Pancreas (tissue), 10 donors: ENCODE measurements around the gene UBQLN4. TPM values are rescaled to one million over a fixed set of nuclear protein-coding genes. Genes with fewer than 3 reads are reported as not detected.

ENCODE experiments used
- ATAC-seq, 4 donors: fragments of 200-7000 bp; cut with Tn5 transposase; one replicate each; pipeline versions ENCODE4 v1.8.0 to v1.9.1; 2020; ENCODE audit warnings: mild to moderate bottlenecking in 4 of 4, moderate library complexity in 4 of 4
- DNase-seq, 6 donors: peaks; one replicate each; pipeline ENCODE4 v3.0.0-alpha.2; 2020
- FAIRE-seq: peaks from 2 replicates; lab custom pipeline; 2012; peaks lifted over from hg19 to GRCh38; lab: Jason Lieb, UNC
- H3K27ac ChIP-seq, 4 donors: fragments of 200-600 bp; sonication (generic); 1 replicate in 3 of 4; 2 replicates in 1 of 4; pipeline versions ENCODE4 v1.5.0 to v1.8.0; 2020
- H3K27me3 ChIP-seq, 4 donors: fragments of 200-600 bp; one replicate each; pipeline ENCODE4 v1.8.0; 2021
- H3K36me3 ChIP-seq, 3 donors: fragments of 200-600 bp; sonication (generic) in 1 of 3; one replicate each; pipeline versions ENCODE4 v1.5.0 to v1.8.0; 2020 to 2021
- H3K4me1 ChIP-seq, 3 donors: fragments of 200-600 bp; one replicate each; pipeline ENCODE4 v1.8.0; 2021
- H3K4me3 ChIP-seq, 4 donors: fragments of 200-600 bp; sonication (generic) in 2 of 4; one replicate each; pipeline versions ENCODE4 v1.5.0 to v1.8.0; 2020 to 2021
- H3K9me3 ChIP-seq, 4 donors: fragments of 200-600 bp; one replicate each; pipeline ENCODE4 v1.8.0; 2021
- CTCF ChIP-seq, 4 donors: fragments of 200-600 bp; sonication (generic) in 3 of 4; IDR thresholded peaks; one replicate each; pipeline versions ENCODE4 v1.5.0 to v1.8.0; 2021; ENCODE audit warnings: antibody characterized with exemption in 4 of 4
- WGBS, 2 donors: extraction: QIAGEN DNeasy Blood & Tissue Kit; methylation state at CpG; one replicate each; pipeline ENCODE4 v1.1.7; 2013; 5-methylcytosine and 5-hydroxymethylcytosine counted together
- intact Hi-C, 3 donors: fragments of 100-400 bp; cut with DNase I; formaldehyde crosslinking; loops; one replicate each; pipeline versions ENCODE4 v1.11.1 to v1.14.2; 2022
- polyA plus RNA-seq, 2 donors: library from polyadenylated mRNA; stranded (reverse); fragments of 200-250 nt; gene quantifications; one replicate each; pipeline ENCODE4 v1.2.3, GENCODE V29; 2013
- total RNA-seq, 6 donors: library from RNA; stranded (reverse); fragmentation: NEBNext Ultra II Directional in 4 of 6; extraction: Animal tissue kit (Norgen Biotek cat#: 25700) in 4 of 6; gene quantifications; one replicate each; pipeline versions ENCODE4 v1.2.1 to v1.2.4, GENCODE V29; 2021 to 2023
- donor health status: healthy with polysubstance abuse.
- donor health status: DM: no; HTN: no; CAD: no; lungs with moderate emphysema.
- donor health status: DM: no; HTN: no; CAD: no.
- donor health status: control.
- donor health status: control.
- donor health status: Bipolar disorder and iron deficiency.
- donor health status: DM: yes; HTN: yes; CAD: no.
- donor health status: DM: no; HTN: no; CAD: no.
- donor health status: DM: no; HTN: no; CAD: no.
- donor health status: DM: yes; HTN: yes; CAD: no.

Gene UBQLN4
- total and polyA plus RNA-seq, 8 donors, result 14.1 to 28.2 (median 18.4) TPM

GRCh38 chr1:156089704-156090103, 36.1 kb upstream of the UBQLN4 start:
- no peaks in the 10 kb centered on the region for H3K36me3 ChIP-seq
- no peak overlapping the region for H3K4me3 ChIP-seq
- DNase-seq (no peak), FAIRE-seq (no peak), ATAC-seq (no peak)
- intact Hi-C loops, result loop anchor here (5.0 to 10.0 kb wide), 3 partner anchors 45 to 133 kb away; no protein-coding TSS in a partner anchor
- H3K27me3 ChIP-seq, result no peaks in the 10 kb centered on the region
- H3K4me1 ChIP-seq, result no peaks in the 10 kb centered on the region
- WGBS, 2 donors, result 54 to 65% methylated on average over 6 of the region's 6 CpGs
- H3K27ac ChIP-seq, result peak overlapping the region in 1 of 4 donors; percentile 7
- H3K9me3 ChIP-seq, result no peaks in the 10 kb centered on the region
- no peak for TF ChIP-seq CTCF (IDR thresholded peaks at IDR 0.05)

DNA sequence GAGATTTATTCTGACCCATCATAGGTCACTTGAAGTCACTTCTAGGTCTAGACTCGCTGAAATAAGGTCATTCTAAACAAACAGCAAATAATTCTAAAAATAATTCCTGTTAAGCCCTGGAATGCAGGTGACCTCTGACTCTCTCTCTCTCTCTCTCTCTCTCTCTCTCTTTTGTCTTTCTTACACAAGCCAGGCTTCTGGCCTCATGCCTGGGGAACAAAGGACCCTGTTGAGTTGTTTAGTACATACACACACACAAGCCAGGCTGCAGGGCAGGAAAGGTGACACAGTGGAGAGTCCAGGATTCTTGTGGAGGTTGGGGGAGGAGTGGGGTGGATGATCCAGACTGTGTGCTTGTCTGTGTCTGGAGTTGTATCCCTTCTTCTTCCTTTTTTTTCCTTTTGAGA, 32.7 kb upstream of the UBQLN4 start:
- 6 to 13% methylated on average over 1 of the region's 1 CpG for WGBS, 2 donors

DNA sequence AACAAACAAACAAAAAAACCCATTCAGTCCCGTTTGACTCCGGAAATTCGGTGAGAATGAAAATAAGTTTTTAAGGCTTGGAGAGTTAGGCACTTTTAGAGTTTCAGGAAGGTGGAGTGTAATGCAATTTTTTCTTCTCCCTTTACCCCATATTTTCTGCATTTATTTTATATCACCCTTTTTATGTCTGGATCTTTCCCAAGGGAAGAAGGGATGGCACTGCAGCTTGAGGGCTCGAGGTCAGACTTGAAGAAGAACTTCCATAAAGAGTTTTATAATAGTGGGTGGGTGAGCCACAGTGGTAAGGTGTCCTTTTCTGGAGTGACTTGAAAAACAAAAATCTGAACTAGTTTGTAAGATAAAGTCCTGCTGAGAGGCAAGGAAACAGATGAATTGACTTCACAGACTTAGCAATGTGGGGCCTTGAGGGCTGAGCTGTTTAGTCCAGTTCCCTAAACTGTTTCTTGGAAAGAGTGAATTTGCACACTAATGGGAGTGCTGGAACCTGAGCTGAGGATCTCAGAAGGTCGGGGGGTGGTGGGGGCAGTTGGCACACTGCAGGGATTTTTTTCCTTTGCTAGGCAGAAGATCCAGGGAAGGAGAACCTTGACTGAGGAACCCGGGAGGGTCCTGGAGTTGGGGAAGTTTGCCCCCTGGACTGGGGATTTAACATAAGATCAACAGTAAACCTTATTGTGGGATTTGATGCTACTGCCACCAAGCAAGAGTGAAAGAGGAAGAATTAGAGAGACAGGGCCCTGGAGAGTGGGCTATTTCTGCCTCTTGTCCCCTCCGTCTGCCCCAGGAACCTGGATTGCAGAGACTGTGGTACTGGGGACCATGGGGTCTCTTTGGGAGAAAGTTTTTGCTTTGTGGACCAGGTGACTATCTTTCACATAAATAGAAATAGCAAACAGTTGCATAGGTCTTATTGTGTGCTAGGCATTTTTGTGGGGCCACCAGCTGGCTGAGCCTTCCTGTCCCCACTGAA, 30.5 kb upstream of the UBQLN4 start:
- no peak for ATAC-seq
- intact Hi-C loops, result loop anchor here in 1 of 3 donors (10.0 kb wide), 1 partner anchor 51 kb away; no protein-coding TSS in a partner anchor

More for the DNA sequence above, 32.7 kb upstream of the UBQLN4 start:
- no peak overlapping the region for H3K4me3 ChIP-seq
- FAIRE-seq (no peak), DNase-seq (peak in 2 of 6 donors; percentile 46 to 50), ATAC-seq (peak in 2 of 4 donors; percentile 14 to 26)
- H3K27ac ChIP-seq, result no peak overlapping the region
- H3K27me3 ChIP-seq, result no peaks in the 10 kb centered on the region
- no peaks in the 10 kb centered on the region for H3K36me3 ChIP-seq
- H3K9me3 ChIP-seq, result no peaks in the 10 kb centered on the region
- intact Hi-C loops, result loop anchor here in 2 of 3 donors (5.0 to 10.0 kb wide), 2 partner anchors 49 to 136 kb away; no protein-coding TSS in a partner anchor
- no peak for TF ChIP-seq CTCF (IDR thresholded peaks at IDR 0.05)
- H3K4me1 ChIP-seq, result peaks cover 0 to 3% (median 0%) of the 10 kb centered on the region in 3 donors

DNA sequence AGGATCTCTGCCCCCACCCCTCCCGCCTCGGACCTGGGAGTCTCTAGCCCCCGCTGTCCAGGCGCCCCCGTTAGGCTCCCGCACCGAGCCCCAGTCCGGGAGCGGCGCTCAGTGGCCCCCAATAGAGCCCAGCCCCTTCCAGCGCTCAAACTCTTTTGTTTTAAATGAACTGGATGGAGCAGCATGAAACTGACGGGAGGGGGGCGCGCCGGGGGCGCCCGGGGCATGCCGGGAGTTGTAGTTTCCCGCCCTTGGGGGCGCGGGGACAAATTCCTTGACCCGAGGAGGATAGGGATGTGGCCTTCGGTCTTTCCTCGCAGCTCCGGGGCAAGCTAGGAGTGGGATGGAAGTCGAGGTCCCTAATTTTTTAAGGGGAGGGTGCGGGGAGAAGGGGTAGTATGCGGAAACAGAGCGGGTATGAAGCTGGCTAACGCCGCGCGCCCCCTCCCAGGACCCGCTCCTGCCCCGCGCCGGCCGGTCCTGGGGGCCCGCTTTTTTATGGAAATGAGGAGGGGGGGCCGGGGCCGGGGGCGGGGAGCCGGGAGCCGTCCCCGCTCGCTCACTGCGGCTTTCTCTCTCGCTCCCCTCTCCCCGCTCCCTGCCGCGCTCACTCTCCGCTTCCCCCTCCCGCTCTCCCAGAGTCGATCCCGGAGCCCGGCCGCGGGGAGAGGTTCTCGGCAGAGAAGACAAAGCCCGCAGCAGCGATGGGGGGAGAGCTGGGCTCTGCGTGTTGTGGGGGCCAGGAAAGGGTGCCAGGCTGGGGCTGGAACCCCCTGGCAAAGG, 28.9 kb upstream of the UBQLN4 start, which contains the start of gene MEX3A:
TSS of gene MEX3A (minus strand) at position 157 of the 783 bp plus-strand sequence. CDS start 467 bp downstream, outside the sequence.
- WGBS, 2 donors, result 0 to 1% methylated on average over 41 to 61 of the region's 62 CpGs
- TF ChIP-seq CTCF (IDR thresholded peaks at IDR 0.05), result no peak
- no peaks in the 10 kb centered on the region for H3K27me3 ChIP-seq
- ATAC-seq, result peak; percentile 86 to 90 (median 87)
- FAIRE-seq, result no peak
- no peaks in the 10 kb centered on the region for H3K36me3 ChIP-seq
- DNase-seq, result peak; percentile 65 to 88 (median 70)
- H3K27ac ChIP-seq, result peak within 1 kb of the TSS in 1 of 4 donors; percentile 27
- peaks cover 0 to 3% (median 0%) of the 10 kb centered on the region in 3 donors for H3K4me1 ChIP-seq
- no peaks in the 10 kb centered on the region for H3K9me3 ChIP-seq
- H3K4me3 ChIP-seq, result peak within 1 kb of the TSS; percentile 63 to 89 (median 80)
- intact Hi-C loops, result loop anchor here in 1 of 3 donors (10.0 kb wide), 1 partner anchor 52 kb away; no protein-coding TSS in a partner anchor

More for the DNA sequence above, 30.5 kb upstream of the UBQLN4 start:
- H3K4me3 ChIP-seq, result no peak overlapping the region
- no peak for TF ChIP-seq CTCF (IDR thresholded peaks at IDR 0.05)
- DNase-seq (no peak), FAIRE-seq (no peak)
- 53 to 57% methylated on average over 7 of the region's 7 CpGs for WGBS, 2 donors
- no peak overlapping the region for H3K27ac ChIP-seq
- H3K4me1 ChIP-seq, result peaks cover 0 to 3% (median 0%) of the 10 kb centered on the region in 3 donors
- no peaks in the 10 kb centered on the region for H3K36me3 ChIP-seq
- no peaks in the 10 kb centered on the region for H3K9me3 ChIP-seq
- H3K27me3 ChIP-seq, result no peaks in the 10 kb centered on the region
